ENCODE data around the gene RARS1. TPM values are rescaled to one million over a fixed set of nuclear protein-coding genes. Genes with fewer than 3 reads are reported as not detected.

RARS1 gene
- total RNA-seq, 1 experiment from 2014 or later: 137 TPM

DNA sequence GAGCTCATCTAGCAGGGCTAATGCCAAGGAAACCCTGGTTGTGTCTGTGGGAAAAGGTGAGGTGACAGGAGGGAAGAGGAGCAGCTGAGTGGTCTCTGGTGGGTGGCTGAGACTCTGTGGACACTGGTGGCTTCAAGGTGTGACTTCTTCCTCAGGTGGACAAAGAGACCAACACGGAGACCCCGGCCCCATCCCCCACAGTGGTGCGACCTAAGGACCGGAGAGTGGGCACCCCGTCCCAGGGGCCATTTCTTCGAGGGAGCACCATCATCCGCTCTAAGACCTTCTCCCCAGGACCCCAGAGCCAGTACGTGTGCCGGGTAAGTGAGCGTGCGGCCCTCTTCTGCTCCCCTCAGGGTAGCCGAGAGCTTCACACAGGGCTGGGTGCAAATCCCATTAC is 31.1 kb upstream of the RARS1 start:
- no peak for DNase-seq
- CTCF ChIA-PET: no interaction called here
- no peaks in the 10 kb centered on the region for H3K9me3 Mint-ChIP-seq (ENCODE audit: low read depth, unreplicated experiment)
- peaks cover 94% of the 10 kb centered on the region for H3K36me3 Mint-ChIP-seq (ENCODE audit: insufficient read depth, unreplicated experiment)
- TF ChIP-seq, protein P1, sequence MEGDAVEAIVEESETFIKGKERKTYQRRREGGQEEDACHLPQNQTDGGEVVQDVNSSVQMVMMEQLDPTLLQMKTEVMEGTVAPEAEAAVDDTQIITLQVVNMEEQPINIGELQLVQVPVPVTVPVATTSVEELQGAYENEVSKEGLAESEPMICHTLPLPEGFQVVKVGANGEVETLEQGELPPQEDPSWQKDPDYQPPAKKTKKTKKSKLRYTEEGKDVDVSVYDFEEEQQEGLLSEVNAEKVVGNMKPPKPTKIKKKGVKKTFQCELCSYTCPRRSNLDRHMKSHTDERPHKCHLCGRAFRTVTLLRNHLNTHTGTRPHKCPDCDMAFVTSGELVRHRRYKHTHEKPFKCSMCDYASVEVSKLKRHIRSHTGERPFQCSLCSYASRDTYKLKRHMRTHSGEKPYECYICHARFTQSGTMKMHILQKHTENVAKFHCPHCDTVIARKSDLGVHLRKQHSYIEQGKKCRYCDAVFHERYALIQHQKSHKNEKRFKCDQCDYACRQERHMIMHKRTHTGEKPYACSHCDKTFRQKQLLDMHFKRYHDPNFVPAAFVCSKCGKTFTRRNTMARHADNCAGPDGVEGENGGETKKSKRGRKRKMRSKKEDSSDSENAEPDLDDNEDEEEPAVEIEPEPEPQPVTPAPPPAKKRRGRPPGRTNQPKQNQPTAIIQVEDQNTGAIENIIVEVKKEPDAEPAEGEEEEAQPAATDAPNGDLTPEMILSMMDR (IDR thresholded peaks at IDR 0.05; ENCODE audit: unreplicated experiment): no peak
- H3K4me3 Mint-ChIP-seq (ENCODE audit: low read depth, unreplicated experiment): no peak overlapping the region
- no peaks in the 10 kb centered on the region for H3K4me1 Mint-ChIP-seq (ENCODE audit: low read depth, unreplicated experiment)
- no TSS peak for BruUV-seq (replicated peaks)
- no peak overlapping the region for H3K27ac Mint-ChIP-seq (ENCODE audit: unreplicated experiment)
- H3K27me3 Mint-ChIP-seq (ENCODE audit: unreplicated experiment): no peaks in the 10 kb centered on the region
- intact Hi-C loops (cut with micrococcal nuclease; ENCODE audit: unreplicated experiment): no loop called here

DNA sequence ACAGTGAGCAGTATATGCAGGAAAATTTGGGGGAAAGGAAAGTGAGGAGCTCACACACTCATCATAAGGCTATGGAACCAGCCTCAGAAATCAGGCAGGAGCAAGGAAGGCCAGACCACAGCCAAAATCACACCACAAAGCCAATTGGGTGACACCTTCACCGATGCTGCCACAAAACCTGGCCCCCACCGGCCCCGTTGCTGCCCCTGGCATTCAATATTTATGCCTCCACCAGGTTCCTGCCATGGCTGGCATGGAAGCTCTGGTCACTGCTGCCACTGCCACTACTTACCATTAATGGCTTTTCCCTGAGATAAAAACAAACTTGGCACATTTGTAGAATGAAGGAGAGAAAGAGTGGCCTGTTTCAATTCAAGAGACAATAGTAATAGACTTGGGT is 28.7 kb upstream of the RARS1 start:
- no peak overlapping the region for H3K4me3 Mint-ChIP-seq (ENCODE audit: low read depth, unreplicated experiment)
- no peaks in the 10 kb centered on the region for H3K9me3 Mint-ChIP-seq (ENCODE audit: low read depth, unreplicated experiment)
- intact Hi-C loops (cut with micrococcal nuclease; ENCODE audit: unreplicated experiment): no loop called here
- no peak overlapping the region for H3K27ac Mint-ChIP-seq (ENCODE audit: unreplicated experiment)
- CTCF ChIA-PET: no interaction called here
- peaks cover 92% of the 10 kb centered on the region for H3K36me3 Mint-ChIP-seq (ENCODE audit: insufficient read depth, unreplicated experiment)
- H3K4me1 Mint-ChIP-seq (ENCODE audit: low read depth, unreplicated experiment): no peaks in the 10 kb centered on the region
- TF ChIP-seq, protein P1 (IDR thresholded peaks at IDR 0.05; ENCODE audit: unreplicated experiment): no peak
- H3K27me3 Mint-ChIP-seq (ENCODE audit: unreplicated experiment): no peaks in the 10 kb centered on the region
- BruUV-seq (replicated peaks): no TSS peak
- no peak for DNase-seq

DNA sequence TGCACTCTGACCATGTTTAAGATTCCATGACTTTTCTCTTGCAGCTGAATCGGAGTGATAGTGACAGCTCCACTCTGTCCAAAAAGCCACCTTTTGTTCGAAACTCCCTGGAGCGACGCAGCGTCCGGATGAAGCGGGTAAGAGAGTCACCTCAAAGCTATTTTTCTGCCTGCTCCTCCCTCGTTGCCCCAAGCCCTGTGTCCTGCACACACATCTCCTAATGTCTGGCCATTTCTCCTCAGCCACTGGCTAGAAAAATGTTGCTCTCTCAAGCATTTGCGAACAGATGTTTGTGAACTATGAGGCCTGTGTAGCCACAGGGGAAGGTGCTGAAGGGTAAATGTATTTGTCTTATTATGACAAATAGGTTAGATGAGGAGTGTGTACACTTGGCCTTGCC is 25.7 kb upstream of the RARS1 start:
- intact Hi-C loops (cut with micrococcal nuclease; ENCODE audit: unreplicated experiment): no loop called here
- Mint-ChIP-seq H3K27me3 (ENCODE audit: unreplicated experiment) (no peaks in the 10 kb centered on the region), H3K4me1 (ENCODE audit: low read depth, unreplicated experiment) (no peaks in the 10 kb centered on the region), H3K9me3 (ENCODE audit: low read depth, unreplicated experiment) (no peaks in the 10 kb centered on the region), H3K4me3 (ENCODE audit: low read depth, unreplicated experiment) (no peak overlapping the region), H3K36me3 (ENCODE audit: insufficient read depth, unreplicated experiment) (peaks cover 89% of the 10 kb centered on the region), H3K27ac (ENCODE audit: unreplicated experiment) (no peak overlapping the region)
- TF ChIP-seq, protein P1 (IDR thresholded peaks at IDR 0.05; ENCODE audit: unreplicated experiment): no peak
- CTCF ChIA-PET: no interaction called here
- DNase-seq: no peak
- no TSS peak for BruUV-seq (replicated peaks)

DNA sequence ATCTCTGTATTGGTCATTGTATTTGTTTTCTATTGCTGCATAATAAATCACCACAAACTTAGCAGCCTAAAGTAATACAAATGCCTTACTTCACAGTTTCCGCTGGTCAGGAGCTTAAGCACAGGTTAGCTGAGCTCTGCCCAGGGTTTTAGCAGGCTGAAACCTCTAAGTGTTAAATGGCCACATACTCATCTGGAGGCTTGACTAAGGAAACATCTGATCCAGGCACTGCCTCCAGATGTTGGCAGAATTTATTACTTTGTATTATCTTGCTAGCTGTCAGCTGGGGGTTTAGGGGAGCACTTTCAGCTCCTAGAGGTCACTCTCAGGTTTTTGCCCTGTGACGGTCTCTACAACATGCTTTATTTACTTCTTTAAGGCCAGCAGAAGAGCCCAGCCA is 23.2 kb upstream of the RARS1 start:
- Mint-ChIP-seq H3K4me3 (ENCODE audit: low read depth, unreplicated experiment) (no peak overlapping the region), H3K4me1 (ENCODE audit: low read depth, unreplicated experiment) (no peaks in the 10 kb centered on the region), H3K27ac (ENCODE audit: unreplicated experiment) (no peak overlapping the region), H3K36me3 (ENCODE audit: insufficient read depth, unreplicated experiment) (peaks cover 88% of the 10 kb centered on the region), H3K27me3 (ENCODE audit: unreplicated experiment) (no peaks in the 10 kb centered on the region), H3K9me3 (ENCODE audit: low read depth, unreplicated experiment) (no peaks in the 10 kb centered on the region)
- TF ChIP-seq, protein P1 (IDR thresholded peaks at IDR 0.05; ENCODE audit: unreplicated experiment): no peak
- no TSS peak for BruUV-seq (replicated peaks)
- DNase-seq: no peak
- intact Hi-C loops (cut with micrococcal nuclease; ENCODE audit: unreplicated experiment): no loop called here
- CTCF ChIA-PET: no interaction called here

DNA sequence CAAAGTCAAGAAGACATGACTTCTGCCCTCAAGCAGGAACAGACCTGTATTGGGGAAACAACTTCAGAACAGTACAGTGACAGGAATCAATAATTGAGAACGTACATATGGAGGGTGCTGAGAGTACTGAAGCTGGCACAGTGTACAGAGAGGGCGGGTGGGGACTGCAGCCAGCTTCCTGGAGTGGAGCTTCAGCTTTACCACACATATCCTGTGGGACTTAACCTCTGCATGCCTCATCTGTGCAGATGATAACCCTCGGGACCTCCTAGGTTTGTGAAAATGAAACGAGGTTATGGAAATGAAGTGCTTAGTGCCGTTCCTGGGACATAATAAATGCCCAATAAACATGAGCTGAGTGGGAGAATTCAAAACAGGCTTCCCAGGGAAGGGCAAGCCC is 22.1 kb upstream of the RARS1 start:
- no peaks in the 10 kb centered on the region for H3K27me3 Mint-ChIP-seq (ENCODE audit: unreplicated experiment)
- BruUV-seq (replicated peaks): no TSS peak
- TF ChIP-seq, protein P1 (IDR thresholded peaks at IDR 0.05; ENCODE audit: unreplicated experiment): no peak
- no peak overlapping the region for H3K27ac Mint-ChIP-seq (ENCODE audit: unreplicated experiment)
- CTCF ChIA-PET: no interaction called here
- no peak for DNase-seq
- H3K4me1 Mint-ChIP-seq (ENCODE audit: low read depth, unreplicated experiment): no peaks in the 10 kb centered on the region
- no peaks in the 10 kb centered on the region for H3K9me3 Mint-ChIP-seq (ENCODE audit: low read depth, unreplicated experiment)
- H3K4me3 Mint-ChIP-seq (ENCODE audit: low read depth, unreplicated experiment): no peak overlapping the region
- peaks cover 89% of the 10 kb centered on the region for H3K36me3 Mint-ChIP-seq (ENCODE audit: insufficient read depth, unreplicated experiment)
- intact Hi-C loops (cut with micrococcal nuclease; ENCODE audit: unreplicated experiment): no loop called here

Data from Calu3 (cell line).